Endothelial cell of umbilical vein (primary cell): ENCODE measurements around the gene PLEKHA4. TPM values are rescaled to one million over a fixed set of nuclear protein-coding genes. Genes with fewer than 3 reads are reported as not detected.

Source experiments
- BruUV-seq: library from RNA; stranded (reverse); fragments of 400-500 nt; replicated peaks from 2 replicates; lab custom pipeline; 2021; lab: Mats Ljungman, UMichigan
- CTCF ChIA-PET: fragments of 300-600, 350-600 bp; sonication (Branson Sonifier 250); formaldehyde crosslinking; loops from one replicate; lab custom pipeline; 2021; ENCODE audit warnings: antibody characterized with exemption, inconsistent platforms; lab: Charles Lee
- POLR2A ChIA-PET: fragments of 300-600, 350-600 bp; sonication (Branson Sonifier 250); formaldehyde crosslinking; loops from one replicate; lab custom pipeline; 2021; ENCODE audit warnings: antibody characterized with exemption, inconsistent platforms; lab: Charles Lee
- DNase-seq: peaks from one replicate; pipeline ENCODE4 v3.0.0-alpha.2; 2011; ENCODE audit warnings: low read depth, low spot score
- FAIRE-seq: peaks from 2 replicates; lab custom pipeline; 2011; peaks lifted over from hg19 to GRCh38; lab: Jason Lieb, UNC
- H2AFZ ChIP-seq: 2 replicates; pipeline ENCODE4 v1.6.0; 2012; ENCODE audit warnings: low read depth, low read length, control low read depth, inconsistent platforms
- H3K27ac ChIP-seq: 2 replicates; pipeline ENCODE4 v1.5.1; 2011; ENCODE audit warnings: low read depth, mild to moderate bottlenecking, control low read depth, low read length, moderate library complexity; ENCODE audit not compliant: insufficient read depth
- H3K27me3 ChIP-seq, 2 experiments: 2 replicates each; pipeline versions ENCODE4 v1.6.0 to v1.6.1; 2011; ENCODE audit warnings: low read length in 2 of 2, mixed read lengths in 1 of 2; ENCODE audit not compliant: control insufficient read depth in 2 of 2, insufficient read depth in 2 of 2
- H3K36me3 ChIP-seq, 2 experiments: 2 replicates in 1 of 2; 3 replicates in 1 of 2; pipeline ENCODE4 v1.5.1; 2011; ENCODE audit warnings: low read length in 2 of 2, mild to moderate bottlenecking in 1 of 2, moderate library complexity in 1 of 2; ENCODE audit not compliant: control insufficient read depth in 2 of 2, insufficient read depth in 2 of 2; ENCODE audit errors: extremely low read depth in 1 of 2
- H3K4me1 ChIP-seq: 3 replicates; pipeline ENCODE4 v1.5.1; 2011; ENCODE audit warnings: mild to moderate bottlenecking, low read length; ENCODE audit not compliant: control insufficient read depth, insufficient read depth; ENCODE audit errors: extremely low read depth
- H3K4me2 ChIP-seq: 2 replicates; pipeline ENCODE4 v1.6.1; 2011; ENCODE audit warnings: low read length, control low read depth, mixed read lengths; ENCODE audit not compliant: insufficient read depth
- H3K4me3 ChIP-seq, 3 experiments: fragments of 200-600 bp in 1 of 3; sonication (generic), shearing (Covaris generic) in 1 of 3; replicated peaks in 1 of 3; 2 replicates each; pipeline ENCODE4 v1.5.1; 2011 to 2016; ENCODE audit warnings: control low read depth in 3 of 3, low read length in 3 of 3, mild to moderate bottlenecking in 2 of 3, inconsistent platforms in 1 of 3, low read depth in 1 of 3, moderate library complexity in 1 of 3; ENCODE audit not compliant: insufficient read depth in 1 of 3
- H3K79me2 ChIP-seq: 2 replicates; pipeline ENCODE4 v1.6.0; 2012; ENCODE audit warnings: low read length, inconsistent platforms; ENCODE audit not compliant: control insufficient read depth, insufficient read depth
- H3K9ac ChIP-seq: replicated peaks from 2 replicates; pipeline ENCODE3; 2011; ENCODE audit warnings: low read length, control low read depth; ENCODE audit not compliant: insufficient read depth; ENCODE audit errors: extremely low read depth
- H3K9me1 ChIP-seq: replicated peaks from 3 replicates; pipeline ENCODE4 v1.6.0; 2011; ENCODE audit warnings: mild to moderate bottlenecking, low read length; ENCODE audit not compliant: control insufficient read depth, insufficient read depth; ENCODE audit errors: extremely low read depth
- H3K9me3 ChIP-seq: replicated peaks from 2 replicates; pipeline ENCODE4 v1.5.1; 2012; ENCODE audit warnings: low read length, inconsistent platforms; ENCODE audit not compliant: control insufficient read depth, insufficient read depth
- H4K20me1 ChIP-seq: replicated peaks from 2 replicates; pipeline ENCODE3; 2011; ENCODE audit warnings: mild to moderate bottlenecking, low read length; ENCODE audit not compliant: control insufficient read depth, insufficient read depth; ENCODE audit errors: extremely low read depth
- CTCF ChIP-seq, 2 donors: IDR thresholded peaks; 1 replicate in 1 of 2; 2 replicates in 1 of 2; pipeline ENCODE4 v1.5.1; 2011; ENCODE audit warnings: low read length in 2 of 2, mild to moderate bottlenecking in 2 of 2, moderate library complexity in 2 of 2, control low read depth in 1 of 2, inconsistent platforms in 1 of 2, low read depth in 1 of 2; ENCODE audit not compliant: insufficient read depth in 1 of 2; ENCODE audit errors: extremely low read depth in 1 of 2
- JUN ChIP-seq: IDR thresholded peaks from 2 replicates; pipeline ENCODE4 v1.6.1; 2011; ENCODE audit warnings: borderline replicate concordance, low read depth; ENCODE audit not compliant: insufficient read length, insufficient read depth
- dilution Hi-C: fragments of 300-500 bp; cut with MboI; formaldehyde crosslinking; loops from one replicate; pipeline ENCODE4 v1.15.0; 2019; ENCODE audit warnings: low sequenced_read_pairs; ENCODE audit not compliant: extremely low pct_ligation_motif_present
- intact Hi-C: fragments of 100-400 bp; cut with micrococcal nuclease; formaldehyde crosslinking; loops from one replicate; pipeline ENCODE4 v1.10.0; 2022
- polyA plus RNA-seq, 4 experiments: library from polyadenylated mRNA; depleted of rRNA in 3 of 4; stranded (reverse) in 3 of 4; unstranded in 1 of 4; fragments of >200 nt; gene quantifications; 2 replicates each; pipeline versions ENCODE4 v1.2.1 to v1.2.3, GENCODE V29; 2011 to 2012; ENCODE audit warnings: missing spikeins in 1 of 4
- total RNA-seq: library from RNA; stranded (reverse); gene quantifications from 2 replicates; pipeline ENCODE4 v1.2.3, GENCODE V29; 2021

PLEKHA4 gene
- total and polyA plus RNA-seq, 2 donors (not counting 3 experiments of a cell fraction or from before 2014, with no cell fraction given), result 4.5 to 10.1 TPM

- Histone ChIP-seq H3K9ac (no peak overlapping the region), H3K9me1 (no peaks in the 10 kb centered on the region), H3K4me3 (no peak overlapping the region), H2AFZ (no peak overlapping the region), H3K27ac (no peak overlapping the region), H4K20me1 (no peaks in the 10 kb centered on the region), H3K9me3 (no peaks in the 10 kb centered on the region), H3K79me2 (no peaks in the 10 kb centered on the region), H3K27me3 (no peaks in the 10 kb centered on the region), H3K4me1 (peaks cover 13% of the 10 kb centered on the region), H3K36me3 (no peaks in the 10 kb centered on the region), H3K4me2 (no peak overlapping the region)
- FAIRE-seq (no peak), DNase-seq (no peak)
- BruUV-seq, result no TSS peak
- CTCF ChIA-PET, result interaction anchor here (0.6 to 2.2 kb wide), 7 partner anchors 11 to 25 kb away, joined by 3 to 12 read pairs (median 6); partner anchors contain the start of gene HSD17B14
- intact Hi-C loops (loop anchor here (2.0 kb wide), 1 partner anchor 73 kb away; the partner anchor contains the start of gene RASIP1), dilution Hi-C loops (no loop called here)
- TF ChIP-seq CTCF (IDR thresholded peaks at IDR 0.05; ENCODE audit: extremely low read depth in 1 of 2, insufficient read depth in 1 of 2, low read depth in 1 of 2, low read length in 2 of 2) (peak in 1 of 2 donors; percentile 19), JUN (no peak)
- POLR2A ChIA-PET, result interaction anchor here (0.6 kb wide), 1 partner anchor 74 kb away, joined by 5 read pairs; no protein-coding TSS in a partner anchor
Measured at GRCh38 chr19:48813123-48813913, 55.1 kb downstream of the PLEKHA4 start.
